ENCODE results near the gene HMCN2.

DNA sequence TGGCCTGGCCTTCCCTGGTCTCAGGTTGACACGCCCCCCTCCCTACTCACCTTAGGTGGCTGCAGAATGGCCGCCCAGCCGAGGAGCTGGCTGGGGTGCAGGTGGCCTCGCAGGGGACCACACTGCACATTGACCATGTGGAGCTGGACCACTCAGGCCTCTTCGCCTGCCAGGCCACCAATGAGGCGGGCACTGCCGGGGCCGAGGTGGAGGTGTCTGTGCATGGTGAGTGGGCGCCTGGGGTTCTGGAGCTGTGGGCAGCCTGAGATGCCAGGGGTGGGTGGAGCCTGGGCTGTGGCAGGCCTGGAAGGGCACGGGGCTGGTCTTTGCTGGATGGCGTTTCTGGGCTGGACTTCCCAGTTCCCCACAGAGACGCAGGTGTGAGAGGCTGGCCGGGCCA lies 90.5 kb downstream of the HMCN2 start:
- TF ChIP-seq, protein P1, sequence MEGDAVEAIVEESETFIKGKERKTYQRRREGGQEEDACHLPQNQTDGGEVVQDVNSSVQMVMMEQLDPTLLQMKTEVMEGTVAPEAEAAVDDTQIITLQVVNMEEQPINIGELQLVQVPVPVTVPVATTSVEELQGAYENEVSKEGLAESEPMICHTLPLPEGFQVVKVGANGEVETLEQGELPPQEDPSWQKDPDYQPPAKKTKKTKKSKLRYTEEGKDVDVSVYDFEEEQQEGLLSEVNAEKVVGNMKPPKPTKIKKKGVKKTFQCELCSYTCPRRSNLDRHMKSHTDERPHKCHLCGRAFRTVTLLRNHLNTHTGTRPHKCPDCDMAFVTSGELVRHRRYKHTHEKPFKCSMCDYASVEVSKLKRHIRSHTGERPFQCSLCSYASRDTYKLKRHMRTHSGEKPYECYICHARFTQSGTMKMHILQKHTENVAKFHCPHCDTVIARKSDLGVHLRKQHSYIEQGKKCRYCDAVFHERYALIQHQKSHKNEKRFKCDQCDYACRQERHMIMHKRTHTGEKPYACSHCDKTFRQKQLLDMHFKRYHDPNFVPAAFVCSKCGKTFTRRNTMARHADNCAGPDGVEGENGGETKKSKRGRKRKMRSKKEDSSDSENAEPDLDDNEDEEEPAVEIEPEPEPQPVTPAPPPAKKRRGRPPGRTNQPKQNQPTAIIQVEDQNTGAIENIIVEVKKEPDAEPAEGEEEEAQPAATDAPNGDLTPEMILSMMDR (conservative IDR thresholded peaks at IDR 0.05), result no peak
- no peak for TF ChIP-seq ZFX (IDR thresholded peaks at IDR 0.05)
